ENCODE results near the gene ADSS1. TPM values are rescaled to one million over a fixed set of nuclear protein-coding genes. Genes with fewer than 3 reads are reported as not detected.

ADSS1 gene
- total RNA-seq, 1 experiment from 2014 or later: 9.9 TPM

- H3K9me3 ChIP-seq (ENCODE audit: control insufficient read depth in 1 of 2, insufficient read depth in 1 of 2, low read depth in 1 of 2, low read length in 2 of 2): no peaks in the 10 kb centered on the region
- ATAC-seq: no peak
These were observed 17.8 kb downstream of the ADSS1 start for GRCh38 chr14:104741803-104742251.

More at GRCh38 chr14:104741803-104742251, 17.8 kb downstream of the ADSS1 start:
- no peak for TF ChIP-seq ATF3 (IDR thresholded peaks at IDR 0.05)
- TF ChIP-seq ZFX (IDR thresholded peaks at IDR 0.05): no peak
- no peak for TF ChIP-seq EGR1 (IDR thresholded peaks at IDR 0.05; ENCODE audit: low read depth)
- no peak for TF ChIP-seq EZH2 (IDR thresholded peaks at IDR 0.05)
- TF ChIP-seq JUND (IDR thresholded peaks at IDR 0.05): no peak
- TF ChIP-seq CEBPB (IDR thresholded peaks at IDR 0.05; ENCODE audit: low read depth): no peak
- no peak for TF ChIP-seq REST (IDR thresholded peaks at IDR 0.05; ENCODE audit: low read depth)
- TF ChIP-seq MAX (IDR thresholded peaks at IDR 0.05): no peak
- no peak for TF ChIP-seq YY1 (IDR thresholded peaks at IDR 0.05; ENCODE audit: extremely low read depth, insufficient replicate concordance, low read depth, low read length)
- TF ChIP-seq SIN3A (IDR thresholded peaks at IDR 0.05; ENCODE audit: low read depth): no peak
- TF ChIP-seq FOSL1 (IDR thresholded peaks at IDR 0.05; ENCODE audit: low read depth): no peak
- TF ChIP-seq EZH2phosphoT487 (IDR thresholded peaks at IDR 0.05; ENCODE audit: borderline replicate concordance): no peak
- no peak for TF ChIP-seq CBX3 (IDR thresholded peaks at IDR 0.05; ENCODE audit: low read depth)
- no peak for TF ChIP-seq RAD21 (IDR thresholded peaks at IDR 0.05; ENCODE audit: low read depth)
- no peak for TF ChIP-seq SRF (IDR thresholded peaks at IDR 0.05; ENCODE audit: low read depth)
- no peak for TF ChIP-seq CTCF (IDR thresholded peaks at IDR 0.05 in 2 of 3, conservative IDR thresholded peaks at IDR 0.05 in 1 of 3; ENCODE audit: borderline replicate concordance in 1 of 3, insufficient read depth in 1 of 3, low read depth in 2 of 3, low read length in 2 of 3)
- TF ChIP-seq TCF7L2 (IDR thresholded peaks at IDR 0.05; ENCODE audit: borderline replicate concordance, extremely low read depth, insufficient read depth, insufficient read length): no peak
- TF ChIP-seq SP1 (IDR thresholded peaks at IDR 0.05; ENCODE audit: low read depth): no peak
- no peak for TF ChIP-seq POLR2AphosphoS5 (IDR thresholded peaks at IDR 0.05; ENCODE audit: low read depth, low read length)
- ChIA-PET RAD21 (ENCODE audit: low non-redundant PET in 1 of 2, low total read pairs in 2 of 2, uncharacterized antibody in 2 of 2, unreplicated experiment in 2 of 2) (no interaction called here), POLR2A (no interaction called here), CTCF (no interaction called here)
- Histone ChIP-seq H3K4me2 (ENCODE audit: low read length) (no peak overlapping the region), H2AFZ (ENCODE audit: low read depth, low read length, poor library complexity, severe bottlenecking) (no peak overlapping the region), H3K79me2 (ENCODE audit: insufficient read depth, low read length) (no peaks in the 10 kb centered on the region), H3K27me3 (ENCODE audit: insufficient read depth, low read length) (no peaks in the 10 kb centered on the region), H3K9me2 (ENCODE audit: insufficient read depth) (no peaks in the 10 kb centered on the region), H3K9ac (ENCODE audit: low read length) (no peak overlapping the region), H3K36me3 (ENCODE audit: control insufficient read depth in 1 of 2, insufficient read depth in 2 of 2, low read length in 2 of 2) (no peaks in the 10 kb centered on the region), H3K4me3 (replicated peaks in 1 of 2; ENCODE audit: low read depth in 1 of 2, low read length in 2 of 2) (no peak overlapping the region), H3K27ac (ENCODE audit: low read depth, low read length) (no peak overlapping the region), H4K20me1 (ENCODE audit: insufficient read depth) (no peaks in the 10 kb centered on the region), H3K4me1 (ENCODE audit: control insufficient read depth in 1 of 2, insufficient read depth in 2 of 2, low read length in 2 of 2) (no peaks in the 10 kb centered on the region)
- BruUV-seq (replicated peaks): no TSS peak
- intact Hi-C loops (cut with micrococcal nuclease): no loop called here
- no peak for DNase-seq (ENCODE audit: low read depth, low spot score)
